ENCODE measurements around the gene NECAB3. TPM values are rescaled to one million over a fixed set of nuclear protein-coding genes. Genes with fewer than 3 reads are reported as not detected.

Gene NECAB3
- total and polyA plus RNA-seq, 2 donors (not counting 3 experiments of a cell fraction or from before 2014, with no cell fraction given): 18.1 to 22.4 TPM

DNA sequence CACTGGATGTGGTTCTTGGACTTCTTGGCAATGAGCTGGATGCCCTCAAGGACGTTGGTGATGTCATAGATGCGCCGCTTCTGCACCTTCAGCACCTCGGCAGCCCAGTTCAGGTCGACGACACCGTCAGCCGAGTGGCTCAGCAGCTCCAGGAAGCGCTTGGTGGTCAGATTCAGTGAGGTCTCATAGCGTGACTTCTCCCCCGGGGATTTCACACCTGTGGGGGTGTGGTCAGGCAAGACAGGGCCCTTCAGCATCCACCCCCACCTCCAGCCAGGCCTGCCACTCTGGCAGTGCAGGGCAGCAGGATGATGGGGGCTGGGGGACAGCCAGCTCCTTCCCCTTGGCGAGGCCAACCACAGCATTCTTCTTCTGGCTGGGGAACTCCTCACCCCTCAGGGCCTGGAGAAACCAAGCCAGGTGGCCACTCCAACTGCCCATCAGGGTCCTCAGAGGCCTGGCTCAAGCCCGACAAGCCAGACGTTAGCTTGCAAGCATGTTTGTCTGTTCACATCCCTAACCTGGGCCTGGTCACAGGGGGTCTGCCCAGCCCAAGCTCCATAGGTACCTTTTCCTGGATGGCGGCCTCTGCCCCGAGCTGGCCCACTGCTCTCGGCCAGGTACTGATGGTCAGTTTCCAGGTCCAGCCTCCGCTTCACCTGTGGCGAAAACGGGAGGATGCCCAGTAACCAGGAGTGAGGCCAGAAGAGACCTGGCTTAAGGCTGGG, 5.7 kb upstream of the NECAB3 start:
- BruUV-seq (replicated peaks): no TSS peak
- ChIA-PET POLR2A (no interaction called here), CTCF (interaction anchor here (1.0 to 2.9 kb wide), 3 partner anchors 10 to 52 kb away, joined by 3 to 10 read pairs (median 4); partner anchors contain the start of gene ZNF341)
- H3K79me2 ChIP-seq (ENCODE audit: control insufficient read depth, insufficient read depth, low read length): peaks cover 22% of the 10 kb centered on the region
- DNase-seq (ENCODE audit: low read depth, low spot score): no peak
- H3K4me1 ChIP-seq (ENCODE audit: control insufficient read depth, extremely low read depth, insufficient read depth, low read length): peaks cover 14% of the 10 kb centered on the region
- no peak for FAIRE-seq
- H3K9me1 ChIP-seq (replicated peaks; ENCODE audit: control insufficient read depth, extremely low read depth, insufficient read depth, low read length): no peaks in the 10 kb centered on the region
- no peaks in the 10 kb centered on the region for H3K9me3 ChIP-seq (replicated peaks; ENCODE audit: control insufficient read depth, insufficient read depth, low read length)
- no peak overlapping the region for H3K27ac ChIP-seq (ENCODE audit: insufficient read depth, low read depth, low read length)
- H3K36me3 ChIP-seq (ENCODE audit: control insufficient read depth in 2 of 2, extremely low read depth in 1 of 2, insufficient read depth in 2 of 2, low read length in 2 of 2): no peaks in the 10 kb centered on the region
- H3K27me3 ChIP-seq (ENCODE audit: control insufficient read depth in 2 of 2, insufficient read depth in 2 of 2, low read length in 2 of 2): no peaks in the 10 kb centered on the region
- no peak overlapping the region for H3K9ac ChIP-seq (replicated peaks; ENCODE audit: extremely low read depth, insufficient read depth, low read length)
- H2AFZ ChIP-seq (ENCODE audit: low read depth, low read length): no peak overlapping the region
- no peak overlapping the region for H3K4me2 ChIP-seq (ENCODE audit: insufficient read depth, low read length)
- H3K4me3 ChIP-seq (replicated peaks in 1 of 3; ENCODE audit: insufficient read depth in 1 of 3, low read depth in 1 of 3, low read length in 3 of 3): no peak overlapping the region
- no peaks in the 10 kb centered on the region for H4K20me1 ChIP-seq (replicated peaks; ENCODE audit: control insufficient read depth, extremely low read depth, insufficient read depth, low read length)
- dilution Hi-C loops (cut with MboI; ENCODE audit: extremely low pct_ligation_motif_present, low sequenced_read_pairs): no loop called here
- TF ChIP-seq MYC (IDR thresholded peaks at IDR 0.05; ENCODE audit: low read depth, low read length): no peak
- TF ChIP-seq POLR2A (IDR thresholded peaks at IDR 0.05; ENCODE audit: low read depth, low read length): no peak
- TF ChIP-seq, protein P1, sequence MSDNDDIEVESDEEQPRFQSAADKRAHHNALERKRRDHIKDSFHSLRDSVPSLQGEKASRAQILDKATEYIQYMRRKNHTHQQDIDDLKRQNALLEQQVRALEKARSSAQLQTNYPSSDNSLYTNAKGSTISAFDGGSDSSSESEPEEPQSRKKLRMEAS (IDR thresholded peaks at IDR 0.05; ENCODE audit: insufficient read depth, insufficient read length): no peak
- no peak for TF ChIP-seq EZH2 (IDR thresholded peaks at IDR 0.05; ENCODE audit: borderline replicate concordance, low read depth, low read length, severe bottlenecking)
- no peak for TF ChIP-seq CTCF (IDR thresholded peaks at IDR 0.05; ENCODE audit: extremely low read depth in 1 of 2, insufficient read depth in 1 of 2, low read depth in 1 of 2, low read length in 2 of 2)
- no peak for TF ChIP-seq JUN (IDR thresholded peaks at IDR 0.05; ENCODE audit: borderline replicate concordance, insufficient read depth, insufficient read length, low read depth)
- no peak for TF ChIP-seq GATA2 (IDR thresholded peaks at IDR 0.05; ENCODE audit: insufficient read depth, insufficient read length, low read depth, low read length)
- TF ChIP-seq FOS (IDR thresholded peaks at IDR 0.05; ENCODE audit: borderline replicate concordance, insufficient read depth, low read length): no peak
- no peak for TF ChIP-seq POLR2AphosphoS5 (IDR thresholded peaks at IDR 0.05; ENCODE audit: insufficient read depth, low read depth, low read length)
- intact Hi-C loops (cut with micrococcal nuclease): no loop called here

Data from endothelial cell of umbilical vein (primary cell).